ENCODE data around the gene AIDA.

GRCh38 chr1:222632749-222633148, 79.5 kb downstream of the AIDA start:
- TF ChIP-seq CTCF (IDR thresholded peaks at IDR 0.05; ENCODE audit: low read length) (no peak), EZH2 (IDR thresholded peaks at IDR 0.05; ENCODE audit: borderline replicate concordance, low read length) (no peak)

Measured in OCI-LY1 (cell line).